Inferior parietal cortex (tissue), 1 donor: ENCODE measurements around the gene SMCR8.
"Not testable (repeated sequence)": the region's sequence is repeated elsewhere in the genome, so short reads cannot be mapped to it uniquely, and the experiment has no call there.

Experiments
- DNase-seq: peaks from one replicate; pipeline ENCODE4 v3.0.0-alpha.2; 2016; ENCODE audit errors: extremely low spot score

Gene SMCR8

GRCh38 chr17:18361837-18362697 is 47.0 kb downstream of the SMCR8 start:
- peak; percentile 27 for DNase-seq

DNA sequence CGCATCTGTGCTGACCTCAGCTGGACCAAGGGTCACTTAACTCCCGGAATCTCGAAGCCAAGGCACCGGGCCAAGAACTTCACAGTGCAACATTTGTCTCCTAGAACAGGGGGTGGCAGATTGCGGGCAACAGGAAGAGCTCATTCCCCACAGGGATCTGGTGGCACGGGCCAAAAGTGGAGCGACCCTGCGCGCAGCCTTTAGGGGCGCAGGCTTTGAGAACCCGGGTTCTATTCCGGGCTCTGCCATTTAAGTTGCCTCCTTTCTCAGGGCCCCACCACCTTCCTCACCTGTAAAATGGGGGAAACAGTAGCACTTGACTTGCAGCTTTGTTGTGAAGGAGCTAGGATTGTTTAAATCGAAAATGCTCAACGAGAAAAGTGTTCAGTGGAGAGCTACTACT is 47.6 kb downstream of the SMCR8 start:
- DNase-seq = peak; percentile 81

GRCh38 chr17:18363101-18364049 is 48.3 kb downstream of the SMCR8 start, which contains the start of gene SHMT1:
TSS of gene SHMT1 (minus strand) at chr17:18363550. CDS start at chr17:18355981, 7,569 bp downstream.
- peak; percentile 90 for DNase-seq

- DNase-seq = no peak
Measured at GRCh38 chr17:18364166-18364565, 49.1 kb downstream of the SMCR8 start.

- DNase-seq = no peak
Measured at GRCh38 chr17:18368946-18369345, 53.9 kb downstream of the SMCR8 start.

DNA sequence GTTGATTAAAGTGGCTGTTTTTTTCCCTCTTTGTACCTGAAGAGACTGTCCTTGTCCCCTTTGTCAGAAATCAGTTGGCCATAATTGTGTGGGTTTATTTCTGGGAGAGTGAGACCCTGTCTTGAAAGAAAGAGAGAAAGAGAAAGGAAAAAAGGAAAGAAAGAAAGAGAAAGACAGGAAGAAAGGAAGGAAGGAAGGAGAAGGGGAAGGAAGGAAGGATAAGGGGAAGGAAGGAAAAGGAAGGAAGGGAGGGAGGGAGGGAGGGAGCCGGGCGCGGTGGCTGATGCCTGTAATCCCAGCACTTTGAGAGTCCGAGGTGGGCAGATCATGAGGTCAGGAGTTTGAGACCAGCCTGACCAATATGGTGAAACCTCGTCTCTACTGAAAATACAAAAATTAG is 55.7 kb downstream of the SMCR8 start:
- DNase-seq = no peak

GRCh38 chr17:18371455-18371854 is 56.4 kb downstream of the SMCR8 start:
- DNase-seq = no peak

DNA sequence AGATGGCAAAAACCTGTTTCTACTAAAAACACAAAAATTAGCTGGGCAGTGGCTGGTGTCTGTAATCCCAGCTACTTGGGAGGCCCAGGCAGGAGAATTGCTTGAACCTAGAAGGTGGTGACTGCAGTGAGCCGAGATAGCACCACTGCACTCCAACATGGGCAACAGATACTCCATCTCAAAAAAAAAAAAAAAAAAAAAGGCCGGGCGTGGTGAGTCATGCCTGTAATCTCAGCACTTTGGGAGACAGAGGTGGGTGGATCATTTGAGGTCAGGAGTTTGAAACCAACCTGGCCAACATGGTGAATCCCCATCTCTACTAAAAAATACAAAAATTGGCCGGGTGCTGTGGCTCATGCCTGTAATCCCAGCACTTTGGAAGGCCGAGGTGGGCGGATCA is 58.1 kb downstream of the SMCR8 start:
- DNase-seq = not testable (repeated sequence)

DNA sequence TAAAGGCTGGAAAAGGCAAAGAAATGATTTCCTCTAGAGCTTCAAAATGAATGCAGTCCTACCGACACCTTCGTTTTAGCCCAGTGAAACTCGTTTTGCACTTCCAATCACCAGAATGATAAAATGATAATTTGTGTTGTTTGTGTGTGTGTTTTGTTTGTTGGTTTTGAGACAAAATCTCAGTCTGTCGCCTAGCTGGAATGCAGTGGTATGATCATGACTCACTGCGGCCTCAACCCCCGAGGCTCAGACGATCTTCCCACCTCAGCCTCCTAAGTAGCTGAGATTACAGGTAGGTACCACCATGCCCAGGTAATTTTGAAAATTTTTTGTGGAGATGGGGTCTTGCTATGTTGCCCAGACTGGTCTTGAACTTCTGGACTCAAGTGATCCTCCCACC is 59.1 kb downstream of the SMCR8 start:
- no peak for DNase-seq
